GM19468 (cell line): ENCODE results near the gene ISL2.
"Not testable (repeated sequence)": the region's sequence is repeated elsewhere in the genome, so short reads cannot be mapped to it uniquely, and the experiment has no call there.

ENCODE experiments used
- ATAC-seq: cut with Tn5 transposase; IDR thresholded peaks from one replicate; pipeline ENCODE4 v1.9.1; 2021; ENCODE audit warnings: mild to moderate bottlenecking, moderate library complexity, moderate number of reproducible peaks; ENCODE audit not compliant: unreplicated experiment; ENCODE audit errors: extremely low read depth

The ISL2 gene

DNA sequence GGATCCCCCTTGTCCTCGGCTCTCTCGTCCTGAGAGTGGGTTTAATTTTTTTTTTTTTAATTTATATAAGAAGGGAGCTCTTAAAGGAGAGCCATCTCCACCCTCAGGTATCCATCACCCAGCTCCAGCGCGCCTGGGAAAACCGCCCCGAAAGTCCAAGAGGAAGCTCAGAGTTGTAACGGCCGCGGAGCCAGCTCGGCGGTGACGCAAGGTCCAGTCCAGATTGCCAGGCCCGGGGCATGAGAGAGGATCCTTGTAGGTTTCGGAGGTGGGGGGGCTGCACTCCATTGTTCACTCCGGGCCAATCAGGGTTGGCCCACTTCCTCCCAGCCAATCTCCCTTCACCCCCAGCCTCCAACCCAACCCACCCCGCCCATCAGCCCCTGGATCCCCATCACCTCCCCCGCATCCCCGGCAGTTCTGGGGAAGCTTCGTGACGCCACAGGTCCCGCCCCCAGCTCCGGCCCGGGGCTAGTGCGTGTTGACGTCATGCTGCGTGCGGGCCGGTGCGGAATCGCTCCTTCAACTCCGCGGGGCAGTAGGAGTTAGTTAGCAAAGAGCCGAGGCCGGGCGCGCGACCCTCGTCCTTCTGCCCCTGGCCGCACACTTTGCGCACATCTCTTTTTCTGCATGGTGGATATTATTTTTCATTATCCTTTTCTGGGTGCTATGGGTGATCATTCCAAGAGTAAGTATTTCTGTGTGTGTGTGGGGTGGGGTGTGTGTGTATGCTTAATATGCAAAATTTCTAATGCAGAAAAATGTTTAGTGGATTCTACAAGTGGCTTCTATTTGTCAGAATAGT lies at the start of gene ISL2:
ISL2 (plus strand) TSS at position 520 of the 805 bp plus-strand sequence; CDS start at position 631, 111 bp downstream.
- no peak for ATAC-seq

DNA sequence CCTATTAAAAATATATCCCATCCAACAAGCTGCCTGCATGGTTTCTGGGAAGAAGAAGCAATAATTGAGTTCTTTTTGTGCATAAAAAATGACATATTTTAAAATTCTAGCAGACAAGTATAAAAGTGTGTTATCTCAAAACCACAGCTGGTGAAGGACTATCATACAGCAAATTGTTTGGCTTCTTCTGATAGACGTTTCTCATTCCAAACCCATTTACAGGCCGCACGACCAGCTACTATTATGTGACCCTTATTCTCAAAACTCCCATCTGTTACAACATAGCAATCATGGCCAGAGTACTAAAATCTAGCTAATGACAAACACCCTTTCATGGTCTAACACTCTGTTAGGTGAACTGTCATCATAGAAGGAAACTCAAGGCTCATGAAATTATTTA lies 47.0 kb upstream of the ISL2 start:
- no peak for ATAC-seq

- ATAC-seq = no peak
Measured at GRCh38 chr15:76293361-76293760, 43.2 kb upstream of the ISL2 start.

- ATAC-seq = not testable (repeated sequence)
Measured at GRCh38 chr15:76294463-76294862, 42.1 kb upstream of the ISL2 start.

- no peak for ATAC-seq
Measured at GRCh38 chr15:76296849-76297248, 39.7 kb upstream of the ISL2 start.

- not testable (repeated sequence) for ATAC-seq
Measured at GRCh38 chr15:76297951-76298350, 38.6 kb upstream of the ISL2 start.

- ATAC-seq = no peak
Measured at GRCh38 chr15:76298986-76299385, 37.6 kb upstream of the ISL2 start.

DNA sequence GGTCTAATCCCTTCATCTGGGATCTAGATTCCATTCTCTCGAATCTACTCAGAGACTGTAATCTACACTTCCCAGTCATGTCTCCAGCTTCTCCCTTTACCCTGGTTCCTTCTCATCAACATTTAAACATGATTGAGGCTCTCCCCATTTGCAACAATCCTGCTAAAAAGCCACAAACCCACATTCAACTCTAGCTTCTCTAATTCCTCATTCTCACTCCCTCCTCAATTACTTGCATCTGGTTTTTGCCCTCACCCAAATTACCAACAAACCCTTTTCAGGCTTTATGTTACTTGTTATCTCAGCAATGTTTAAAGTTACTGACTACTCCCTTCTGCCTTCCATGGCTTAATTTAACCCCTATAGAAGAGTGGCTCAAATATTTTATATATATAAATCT lies 36.8 kb upstream of the ISL2 start:
- ATAC-seq = no peak

DNA sequence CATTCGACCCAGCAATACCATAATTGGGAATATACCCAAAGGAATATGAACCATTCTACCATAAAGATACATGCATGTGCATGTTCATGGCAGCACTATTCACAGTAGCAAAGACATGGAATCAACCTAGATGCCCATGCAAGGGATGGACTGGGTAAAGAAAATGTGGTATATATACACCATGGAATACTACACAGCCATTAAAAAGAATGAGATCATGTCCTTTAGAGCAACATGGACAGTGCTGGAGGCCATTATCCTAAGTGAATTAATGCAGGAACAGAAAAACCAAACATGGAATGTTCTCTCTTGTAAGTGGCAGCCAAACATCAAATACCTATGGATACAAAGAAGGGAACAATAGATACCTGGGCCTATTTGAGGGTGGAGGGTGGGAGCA lies 32.7 kb upstream of the ISL2 start:
- ATAC-seq = no peak

GRCh38 chr15:76309601-76310330 lies 26.8 kb upstream of the ISL2 start:
- no peak for ATAC-seq

DNA sequence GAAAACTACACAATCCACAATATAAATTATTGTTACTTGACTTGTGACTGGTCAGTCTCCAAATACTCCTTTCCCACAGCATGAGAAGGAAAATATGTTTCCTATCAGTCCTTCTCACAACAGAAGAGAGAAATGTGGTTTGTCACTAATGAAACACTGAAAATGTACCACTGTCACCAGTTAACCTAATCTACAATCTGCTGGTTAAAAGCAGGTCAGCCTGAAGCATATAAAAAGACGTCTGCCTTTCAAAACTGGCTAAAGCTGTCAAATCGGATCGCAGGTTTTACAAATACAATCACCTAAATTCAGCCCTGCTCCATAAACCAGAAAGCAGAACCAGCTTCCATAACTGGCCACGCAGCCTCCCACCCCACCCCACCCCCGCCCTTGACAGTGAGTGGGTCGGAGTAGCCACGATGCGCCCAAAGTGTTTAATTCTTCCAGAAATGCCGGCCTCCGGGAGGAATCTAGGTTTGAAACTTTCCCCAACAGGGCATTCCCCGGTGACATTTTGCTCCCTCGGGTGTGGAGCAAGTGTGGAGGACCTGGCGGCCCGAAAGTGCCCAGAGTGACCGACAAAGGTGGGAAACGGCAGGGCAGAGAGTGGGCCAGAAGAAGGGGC lies 26.0 kb upstream of the ISL2 start:
- ATAC-seq = no peak

DNA sequence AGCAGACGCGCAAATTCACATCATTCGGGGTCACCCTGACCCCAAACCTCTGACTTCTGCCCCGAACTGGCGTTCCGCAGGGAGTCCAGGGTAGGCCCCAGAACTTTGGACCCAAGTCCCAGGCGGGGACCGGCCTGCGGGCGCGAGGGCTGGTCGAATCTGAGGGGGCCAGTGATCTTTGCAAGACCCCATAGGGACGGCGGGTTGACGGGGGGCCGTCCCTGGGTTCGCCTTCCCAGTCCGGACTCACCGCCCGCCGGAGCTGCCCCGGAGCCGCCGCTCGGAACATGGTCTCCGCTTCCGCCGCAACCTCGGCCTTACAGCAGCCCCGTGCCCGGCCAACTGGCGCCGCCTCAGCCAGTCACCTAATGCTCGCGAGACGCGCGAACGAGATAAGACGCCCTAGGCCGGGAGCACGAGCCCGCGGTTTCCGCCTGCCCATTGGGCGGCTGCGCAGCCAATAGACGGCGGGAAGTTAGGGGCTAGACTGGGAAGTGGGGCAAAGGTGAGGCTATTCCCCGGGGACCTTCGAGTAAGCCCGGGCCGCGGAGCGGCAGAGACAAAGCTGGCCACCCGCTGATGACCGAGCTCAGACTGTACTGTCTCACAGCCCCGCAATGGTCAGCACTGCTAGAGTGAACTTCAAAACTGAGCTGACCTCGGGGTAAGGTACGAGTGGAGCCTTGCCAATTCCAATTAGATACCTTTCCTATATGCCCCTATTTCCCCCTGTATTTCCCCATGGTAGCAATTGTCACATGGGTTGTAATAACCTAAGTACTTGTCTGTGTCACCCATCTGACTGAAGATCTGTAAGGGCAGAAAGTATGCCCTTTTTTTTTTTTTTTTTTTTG lies 25.2 kb upstream of the ISL2 start, which contains the start of gene ETFA:
ETFA (minus strand) TSS at position 370 of the 854 bp plus-strand sequence; CDS start at position 289, 81 bp downstream.
- peak; percentile 94 for ATAC-seq

- ATAC-seq = no peak
Measured at GRCh38 chr15:76312540-76313174, 23.9 kb upstream of the ISL2 start.

DNA sequence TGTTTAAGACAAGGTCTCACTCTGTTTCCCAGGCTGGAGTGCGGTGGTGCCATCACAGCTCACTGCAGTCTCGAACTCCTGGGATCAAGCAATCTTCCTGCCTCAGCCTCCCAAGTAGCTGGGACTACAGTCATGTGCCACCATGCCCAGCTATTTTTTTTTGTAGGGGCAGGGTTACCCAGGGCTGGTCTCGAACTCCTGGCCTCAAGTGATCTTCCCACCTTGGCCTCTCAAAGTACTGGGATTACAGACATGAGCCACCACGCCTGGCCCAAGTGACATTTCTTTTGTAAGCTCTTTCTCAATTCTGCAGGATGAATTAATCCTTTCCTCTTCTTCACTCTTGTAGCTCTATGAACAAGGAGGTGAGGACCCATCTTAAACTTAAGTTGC lies 23.4 kb upstream of the ISL2 start:
- ATAC-seq = not testable (repeated sequence)

DNA sequence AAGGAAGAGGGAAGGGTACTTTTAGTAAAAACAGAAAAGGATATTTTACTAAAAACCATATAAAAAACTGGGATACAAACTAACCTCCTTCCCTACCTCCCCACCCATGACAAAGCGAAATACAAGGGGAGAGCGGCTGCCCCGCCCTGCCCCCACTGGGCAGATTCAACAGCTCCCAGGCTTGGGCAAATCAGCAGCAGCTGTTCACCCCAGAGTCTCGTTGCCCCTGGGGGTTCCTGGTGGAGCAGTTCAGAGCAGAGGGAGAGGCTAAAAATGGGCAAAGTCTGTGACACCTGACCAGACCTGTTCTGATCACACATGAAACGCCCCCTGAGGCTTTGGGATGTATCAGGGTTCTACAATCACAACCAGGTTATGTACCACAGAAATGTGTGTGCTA lies 22.8 kb upstream of the ISL2 start:
- ATAC-seq = no peak

- ATAC-seq = no peak
Measured at GRCh38 chr15:76320012-76320411, 16.6 kb upstream of the ISL2 start.

DNA sequence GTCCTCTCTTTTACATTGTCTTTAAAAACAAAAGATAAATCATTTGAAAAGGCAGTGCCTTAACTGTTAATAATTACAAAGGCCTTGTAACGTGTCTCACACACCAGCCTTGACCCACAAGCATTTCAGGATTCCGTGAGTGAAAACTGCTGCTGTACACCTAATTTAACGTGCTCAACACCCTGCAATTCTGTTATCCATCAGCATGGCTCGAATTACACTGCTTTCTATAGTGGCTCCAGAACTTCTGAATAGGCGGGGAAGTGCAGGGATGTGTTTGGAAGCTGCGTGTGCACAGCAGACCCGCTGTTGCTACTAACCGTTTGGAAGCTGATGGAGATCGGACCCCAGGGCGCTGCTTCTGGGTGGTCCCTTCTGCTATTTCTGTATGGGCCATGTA lies 15.4 kb upstream of the ISL2 start:
- ATAC-seq = no peak

GRCh38 chr15:76321602-76322001 lies 15.0 kb upstream of the ISL2 start:
- no peak for ATAC-seq

GRCh38 chr15:76324066-76324465 lies 12.5 kb upstream of the ISL2 start:
- ATAC-seq = no peak

DNA sequence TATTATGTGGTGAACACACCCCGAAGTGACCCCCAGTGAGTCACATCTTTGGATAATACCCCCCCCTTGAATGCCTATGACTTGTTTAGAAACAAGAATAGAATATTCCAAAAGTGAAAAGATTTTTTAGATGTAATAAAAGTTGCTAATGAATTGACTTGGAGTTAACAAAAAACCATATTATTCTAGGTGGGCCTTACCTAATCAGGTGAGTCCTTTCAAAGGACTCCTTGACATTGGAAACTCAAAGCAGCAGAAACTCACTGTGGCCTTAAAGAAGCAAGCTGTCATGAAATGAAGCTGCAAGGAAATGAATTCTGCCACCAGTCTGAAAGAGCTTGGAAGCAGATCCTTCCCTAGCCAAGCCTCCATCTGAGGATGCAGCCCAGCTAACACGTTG lies 10.9 kb upstream of the ISL2 start:
- ATAC-seq = no peak
